Measurements from ENCODE around the gene ING1.
"Not testable (repeated sequence)": the region's sequence is repeated elsewhere in the genome, so short reads cannot be mapped to it uniquely, and the experiment has no call there.

Gene ING1

GRCh38 chr13:110701061-110701460 is 12.4 kb upstream of the ING1 start:
- H3K9me3 ChIP-seq (ENCODE audit: control insufficient read depth, insufficient read depth, low read length); H3K4me1 ChIP-seq (ENCODE audit: insufficient read depth, low read length); H3K9ac ChIP-seq (ENCODE audit: low read depth, low read length): not testable (repeated sequence)
- H3K36me3 ChIP-seq (ENCODE audit: insufficient read depth, low read length) = peaks cover 21% of the 10 kb centered on the region

GRCh38 chr13:110702089-110702488 is 11.4 kb upstream of the ING1 start:
- Histone ChIP-seq H3K4me1 (ENCODE audit: insufficient read depth, low read length) (peaks cover 7% of the 10 kb centered on the region; the same call in 1 of the 2 replicates), H3K36me3 (ENCODE audit: insufficient read depth, low read length) (peaks cover 19% of the 10 kb centered on the region), H3K9me3 (ENCODE audit: control insufficient read depth, insufficient read depth, low read length) (no peaks in the 10 kb centered on the region), H3K9ac (ENCODE audit: low read depth, low read length) (no peak overlapping the region)

DNA sequence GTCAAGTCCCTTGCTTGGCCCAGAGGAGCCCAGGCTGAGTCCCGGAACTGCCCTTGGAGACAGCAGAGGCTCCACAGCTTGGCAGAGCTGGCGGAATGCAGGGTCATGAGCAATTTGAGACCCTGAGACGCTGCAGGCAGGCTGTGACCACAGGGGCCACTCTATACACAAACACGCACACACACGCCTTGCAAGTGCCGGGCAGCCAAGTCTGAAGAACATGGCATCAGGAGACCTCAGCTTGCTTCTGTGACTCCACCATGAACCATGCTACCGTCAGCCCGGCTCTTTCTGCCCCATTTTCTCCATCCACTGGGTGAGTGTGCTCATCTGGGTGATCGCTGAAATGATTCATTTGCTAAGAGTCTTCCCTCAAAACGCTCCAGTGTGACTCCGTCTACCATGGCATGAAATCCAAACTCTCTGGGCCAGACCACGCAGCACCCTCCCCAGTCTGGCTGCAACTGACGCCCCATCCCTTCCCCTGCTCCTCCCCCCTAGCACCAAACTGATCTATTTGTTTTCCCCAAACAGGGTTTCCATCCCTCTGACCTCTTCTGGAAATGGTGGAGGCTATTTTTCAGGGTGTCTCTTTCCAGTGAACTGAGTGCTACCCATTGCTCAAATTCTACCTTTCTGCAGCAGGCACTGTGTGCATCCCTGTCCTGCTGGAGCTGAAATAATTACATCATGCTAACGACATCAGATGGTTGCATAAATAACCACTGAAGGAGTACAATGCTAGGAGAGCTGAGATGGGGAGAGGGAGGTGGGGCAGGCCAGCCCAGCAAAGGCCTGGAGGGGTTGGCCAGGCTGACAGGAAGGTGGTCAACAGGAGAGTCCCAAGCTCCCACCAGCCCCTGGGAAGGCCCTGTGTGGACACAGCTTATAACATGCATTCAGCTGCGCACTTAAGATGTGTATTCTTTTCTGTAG is 10.6 kb upstream of the ING1 start:
- Histone ChIP-seq H3K9me3 (ENCODE audit: control insufficient read depth, insufficient read depth, low read length) (no peaks in the 10 kb centered on the region), H3K4me1 (ENCODE audit: insufficient read depth, low read length) (peaks cover 7% of the 10 kb centered on the region; the same call in 1 of the 2 replicates), H3K9ac (ENCODE audit: low read depth, low read length) (no peak overlapping the region), H3K36me3 (ENCODE audit: insufficient read depth, low read length) (peaks cover 18% of the 10 kb centered on the region)

DNA sequence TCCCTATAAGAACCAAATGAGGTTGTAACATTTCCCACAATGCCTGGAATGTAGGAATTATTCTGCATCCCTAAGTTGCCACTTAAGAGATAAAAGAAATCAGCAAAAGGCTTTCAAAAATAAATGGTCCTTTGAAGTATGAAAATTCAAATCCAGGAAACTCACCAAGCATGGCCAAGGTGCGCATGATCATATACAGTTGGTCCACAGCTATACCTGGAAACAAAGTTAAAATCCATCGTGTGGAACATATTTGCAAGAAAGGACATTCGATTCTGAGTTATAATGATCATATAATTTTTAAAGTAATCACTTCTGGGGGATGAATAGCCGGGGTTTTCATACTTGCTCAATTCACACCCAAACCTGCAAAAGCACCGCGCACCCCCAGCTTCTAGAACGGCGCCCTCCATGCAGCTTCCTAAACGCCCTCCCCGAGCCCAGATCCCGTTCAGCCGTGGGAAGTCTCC is 8.1 kb upstream of the ING1 start:
- Histone ChIP-seq H3K4me1 (ENCODE audit: insufficient read depth, low read length) (peaks cover 7% of the 10 kb centered on the region; the same call in 1 of the 2 replicates), H3K36me3 (ENCODE audit: insufficient read depth, low read length) (peaks cover 1% of the 10 kb centered on the region; the same call in 1 of the 2 replicates), H3K9ac (ENCODE audit: low read depth, low read length) (peak overlapping the region; percentile 64), H3K9me3 (ENCODE audit: control insufficient read depth, insufficient read depth, low read length) (no peaks in the 10 kb centered on the region)

DNA sequence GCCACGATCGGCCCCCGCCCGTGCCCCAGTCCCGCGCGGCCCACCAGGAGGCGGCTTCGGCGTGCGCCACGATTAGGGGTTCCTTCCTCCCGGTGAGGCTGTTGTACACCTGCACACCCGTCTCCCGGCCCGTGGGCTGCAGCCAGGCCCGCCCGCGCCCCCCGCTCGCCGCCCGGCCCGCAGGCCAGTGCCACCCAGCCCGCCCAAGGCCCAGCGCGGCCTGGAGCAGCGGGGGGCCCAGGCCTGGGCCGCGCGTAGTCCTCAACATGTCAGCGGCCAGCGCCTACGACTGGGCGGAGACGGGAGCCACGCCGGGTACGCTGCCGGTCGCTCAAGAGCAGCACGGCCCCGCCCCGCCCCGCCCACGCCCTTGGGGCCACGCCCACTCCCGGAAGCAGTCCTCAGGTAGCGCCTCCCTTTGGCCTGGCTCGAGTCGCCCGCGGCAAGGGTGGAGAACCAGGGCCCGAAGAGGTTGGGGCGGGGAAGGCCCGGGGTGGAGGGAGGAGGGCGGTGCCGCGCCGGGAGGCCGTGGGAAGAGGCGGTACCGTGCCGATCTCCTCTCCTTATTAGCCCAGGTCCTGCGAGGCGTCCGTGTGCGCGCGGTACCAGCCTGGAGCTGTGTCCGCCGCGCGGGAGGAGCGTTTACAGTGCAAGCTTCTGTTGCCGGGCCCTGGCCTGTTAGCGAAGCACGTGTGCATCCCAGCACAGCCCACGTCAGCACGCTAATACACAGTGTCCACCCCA is 7.5 kb upstream of the ING1 start, which contains the start of gene CARS2:
CARS2 (minus strand) TSS at position 291 of the 744 bp plus-strand sequence; CDS start at position 268, 23 bp downstream.
- Histone ChIP-seq H3K9me3 (ENCODE audit: control insufficient read depth, insufficient read depth, low read length) (no peaks in the 10 kb centered on the region), H3K4me1 (ENCODE audit: insufficient read depth, low read length) (peaks cover 7% of the 10 kb centered on the region; the same call in 1 of the 2 replicates), H3K36me3 (ENCODE audit: insufficient read depth, low read length) (no peaks in the 10 kb centered on the region; the same call in 1 of the 2 replicates), H3K9ac (ENCODE audit: low read depth, low read length) (peak within 1 kb of the TSS; percentile 64)

DNA sequence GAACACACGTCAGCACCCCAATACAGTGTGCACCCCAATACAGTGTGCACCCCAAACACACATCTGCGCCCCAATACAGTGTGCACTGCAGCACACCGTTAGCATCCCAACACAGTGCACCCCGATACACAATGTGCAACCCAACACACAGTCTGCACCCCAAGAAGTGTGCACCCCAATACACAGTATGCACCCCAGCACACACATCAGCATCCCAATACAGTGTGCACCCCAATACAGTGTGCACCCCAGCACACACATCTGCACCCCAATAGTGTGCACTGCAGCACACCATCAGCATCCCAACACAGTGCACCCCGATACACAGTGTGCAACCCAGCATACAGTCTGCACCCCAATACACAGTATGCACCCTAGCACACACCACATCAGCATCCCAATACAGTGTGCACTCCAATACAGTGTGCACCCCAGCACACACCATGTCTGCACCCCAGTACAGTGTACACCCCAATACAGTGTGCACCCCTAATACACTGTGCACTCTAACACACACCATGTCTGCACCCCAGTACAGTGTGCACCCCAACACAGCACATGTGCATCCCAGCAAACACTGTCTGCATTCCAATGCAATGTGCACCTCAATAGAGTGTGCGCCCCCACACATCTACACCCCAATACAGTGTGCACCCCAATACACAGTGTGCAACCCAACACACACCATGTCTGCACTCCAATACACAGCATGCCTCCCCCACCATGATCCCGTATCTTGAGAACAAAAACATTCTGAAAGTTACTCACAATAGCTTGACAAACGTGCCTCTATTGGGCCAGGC is 6.7 kb upstream of the ING1 start:
- peaks cover 7% of the 10 kb centered on the region; the same call in 1 of the 2 replicates for H3K4me1 ChIP-seq (ENCODE audit: insufficient read depth, low read length)
- H3K9ac ChIP-seq (ENCODE audit: low read depth, low read length) = peak overlapping the region; percentile 44; the same call in 1 of the 2 replicates
- H3K9me3 ChIP-seq (ENCODE audit: control insufficient read depth, insufficient read depth, low read length) = no peaks in the 10 kb centered on the region
- H3K36me3 ChIP-seq (ENCODE audit: insufficient read depth, low read length) = no peaks in the 10 kb centered on the region

- peak overlapping the region; percentile 84 for H3K9ac ChIP-seq (ENCODE audit: low read depth, low read length)
- no peaks in the 10 kb centered on the region; the same call in 1 of the 2 replicates for H3K4me1 ChIP-seq (ENCODE audit: insufficient read depth, low read length)
- H3K9me3 ChIP-seq (ENCODE audit: control insufficient read depth, insufficient read depth, low read length) = no peaks in the 10 kb centered on the region
- no peaks in the 10 kb centered on the region for H3K36me3 ChIP-seq (ENCODE audit: insufficient read depth, low read length)
Measured at GRCh38 chr13:110712081-110712848, 1.2 kb upstream of the ING1 start.

GRCh38 chr13:110712849-110713641 is 455 bp upstream of the ING1 start:
- no peaks in the 10 kb centered on the region for H3K36me3 ChIP-seq (ENCODE audit: insufficient read depth, low read length)
- H3K9me3 ChIP-seq (ENCODE audit: control insufficient read depth, insufficient read depth, low read length) = no peaks in the 10 kb centered on the region
- H3K4me1 ChIP-seq (ENCODE audit: insufficient read depth, low read length) = no peaks in the 10 kb centered on the region; the same call in 1 of the 2 replicates
- H3K9ac ChIP-seq (ENCODE audit: low read depth, low read length) = peak overlapping the region; percentile 84

- H3K9ac ChIP-seq (ENCODE audit: low read depth, low read length) = peak overlapping the region; percentile 82
- no peaks in the 10 kb centered on the region for H3K36me3 ChIP-seq (ENCODE audit: insufficient read depth, low read length)
- no peaks in the 10 kb centered on the region; the same call in 1 of the 2 replicates for H3K4me1 ChIP-seq (ENCODE audit: insufficient read depth, low read length)
- no peaks in the 10 kb centered on the region for H3K9me3 ChIP-seq (ENCODE audit: control insufficient read depth, insufficient read depth, low read length)
Measured at GRCh38 chr13:110713981-110714796, 689 bp downstream of the ING1 start.

DNA sequence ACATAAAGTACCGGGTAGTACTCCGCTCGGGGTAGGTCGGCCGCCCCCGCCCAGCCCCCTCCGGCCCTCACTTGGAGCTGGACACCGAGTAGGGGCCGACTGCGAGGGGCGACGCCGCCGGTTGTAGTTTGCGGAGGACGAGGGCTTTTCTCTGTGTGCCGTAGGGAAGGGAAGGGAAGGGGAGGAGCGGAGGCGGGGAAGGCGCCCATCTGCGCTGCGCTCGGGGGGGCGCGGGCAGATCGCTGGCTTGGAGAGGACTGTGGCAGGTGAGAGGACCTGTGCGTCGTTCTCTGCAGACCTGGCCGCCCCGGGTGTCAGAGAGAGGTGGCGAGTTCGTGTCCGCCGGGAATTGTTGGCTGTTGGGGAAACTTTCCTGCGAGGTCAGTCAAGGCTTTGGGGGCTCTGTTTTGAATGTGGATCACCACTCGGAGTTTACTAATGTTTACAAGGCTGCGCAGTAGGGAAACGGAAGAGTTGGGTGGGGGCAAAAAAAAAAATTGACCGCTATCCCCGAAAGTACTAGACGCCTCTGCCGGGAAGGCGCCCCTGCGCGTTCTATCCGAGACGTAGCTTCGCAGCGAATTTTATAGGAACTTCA is 1.4 kb downstream of the ING1 start:
- no peaks in the 10 kb centered on the region; the same call in 1 of the 2 replicates for H3K4me1 ChIP-seq (ENCODE audit: insufficient read depth, low read length)
- H3K9ac ChIP-seq (ENCODE audit: low read depth, low read length) = peak overlapping the region; percentile 82
- 0 out of 2 replicates have a peak, but pooled peaks cover 5% of the 10 kb centered on the region for H3K36me3 ChIP-seq (ENCODE audit: insufficient read depth, low read length)
- no peaks in the 10 kb centered on the region for H3K9me3 ChIP-seq (ENCODE audit: control insufficient read depth, insufficient read depth, low read length)

- no peaks in the 10 kb centered on the region for H3K9me3 ChIP-seq (ENCODE audit: control insufficient read depth, insufficient read depth, low read length)
- H3K4me1 ChIP-seq (ENCODE audit: insufficient read depth, low read length) = no peaks in the 10 kb centered on the region; the same call in 1 of the 2 replicates
- 0 out of 2 replicates have a peak, but pooled peaks cover 5% of the 10 kb centered on the region for H3K36me3 ChIP-seq (ENCODE audit: insufficient read depth, low read length)
- peak overlapping the region; percentile 82 for H3K9ac ChIP-seq (ENCODE audit: low read depth, low read length)
Measured at GRCh38 chr13:110715395-110716246, 2.1 kb downstream of the ING1 start.

All from ES-I3 (cell line).